ENCODE data around the gene RRM1. TPM values are rescaled to one million over a fixed set of nuclear protein-coding genes. Genes with fewer than 3 reads are reported as not detected.

Gene RRM1
- total and polyA plus RNA-seq, 9 of the 15 experiments (the other 6 are each of a cell fraction or from before 2014, with no cell fraction given): 113 to 270 (median 163) TPM

DNA sequence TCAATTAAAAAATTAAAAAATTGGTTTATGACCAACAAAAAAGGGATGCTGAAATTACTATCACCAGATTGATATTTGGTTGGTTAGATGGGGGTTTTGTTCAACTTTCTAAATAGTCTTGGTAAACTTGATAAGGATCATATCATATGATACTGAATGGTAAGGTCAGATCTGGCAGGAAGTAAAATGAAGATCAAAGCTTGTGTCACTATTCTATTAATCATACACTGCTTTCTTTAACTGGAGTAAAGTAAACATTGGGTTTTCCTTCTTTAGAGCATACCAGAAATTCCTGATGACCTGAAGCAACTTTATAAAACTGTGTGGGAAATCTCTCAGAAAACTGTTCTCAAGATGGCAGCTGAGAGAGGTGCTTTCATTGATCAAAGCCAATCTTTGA is 40.2 kb downstream of the RRM1 start:
- no TSS peak for BruUV-seq (replicated peaks)
- FAIRE-seq (no peak), DNase-seq (ENCODE audit: extremely low read depth in 1 of 4, low spot score in 3 of 4) (no peak), ATAC-seq (no peak)
- H4K20me1 ChIP-seq (replicated peaks; ENCODE audit: control insufficient read depth, insufficient read depth, low read length): no peaks in the 10 kb centered on the region
- ChIA-PET CTCF (ENCODE audit: low intra/inter-chr PET ratio) (no interaction called here), POLR2A (interaction anchor here (1.5 to 1.6 kb wide), 2 partner anchors 11 to 37 kb away, joined by 3 read pairs; no protein-coding TSS in a partner anchor)
- H3K9ac ChIP-seq (ENCODE audit: insufficient read depth in 1 of 2, low read depth in 2 of 2, low read length in 2 of 2): no peak overlapping the region
- no peaks in the 10 kb centered on the region for H3K79me2 ChIP-seq (ENCODE audit: control insufficient read depth, insufficient read depth, low read length)
- H3K9me3 ChIP-seq (replicated peaks; ENCODE audit: control insufficient read depth, insufficient read depth, low read depth, low read length): peaks cover 13% of the 10 kb centered on the region; the same call in 1 of the 2 replicates
- H3K4me2 ChIP-seq (ENCODE audit: insufficient read depth, low read length): no peak overlapping the region
- no peak overlapping the region for H3K27ac ChIP-seq (ENCODE audit: extremely low read depth, low read depth, low read length)
- peaks cover 78% of the 10 kb centered on the region for H3K36me3 ChIP-seq (ENCODE audit: control insufficient read depth, insufficient read depth, low read length)
- no peaks in the 10 kb centered on the region for H3K27me3 ChIP-seq (ENCODE audit: control insufficient read depth in 2 of 2, insufficient read depth in 2 of 2, low read length in 2 of 2)
- H3K4me3 ChIP-seq: no peak overlapping the region
- H2AFZ ChIP-seq (ENCODE audit: low read depth, low read length): no peak overlapping the region
- in situ Hi-C loops (cut with MboI) (no loop called here), intact Hi-C loops (cut with micrococcal nuclease) (no loop called here)
- no peaks in the 10 kb centered on the region for H3K9me1 ChIP-seq (ENCODE audit: control insufficient read depth, insufficient read depth, low read length)
- no peaks in the 10 kb centered on the region for H3K4me1 ChIP-seq (replicated peaks in 1 of 2; ENCODE audit: control insufficient read depth in 2 of 2, insufficient read depth in 2 of 2, low read length in 2 of 2)
- no peak for TF ChIP-seq TAF15 (IDR thresholded peaks at IDR 0.05; ENCODE audit: low read depth, low read length)
- no peak for TF ChIP-seq CEBPG (CRISPR knock-in tag; IDR thresholded peaks at IDR 0.05)
- no peak for TF ChIP-seq CEBPG (tag; conservative IDR thresholded peaks at IDR 0.05 in 1 of 2, IDR thresholded peaks at IDR 0.05 in 1 of 2)
- no peak for TF ChIP-seq GABPB1 (CRISPR knock-in tag; IDR thresholded peaks at IDR 0.05)
- no peak for TF ChIP-seq FOXK1 (CRISPR knock-in tag; IDR thresholded peaks at IDR 0.05; ENCODE audit: borderline replicate concordance)
- no peak for TF ChIP-seq RBM34 (IDR thresholded peaks at IDR 0.05; ENCODE audit: borderline replicate concordance, insufficient read depth, low read length)
- no peak for TF ChIP-seq TAL1 (IDR thresholded peaks at IDR 0.05)
- TF ChIP-seq, protein P1, sequence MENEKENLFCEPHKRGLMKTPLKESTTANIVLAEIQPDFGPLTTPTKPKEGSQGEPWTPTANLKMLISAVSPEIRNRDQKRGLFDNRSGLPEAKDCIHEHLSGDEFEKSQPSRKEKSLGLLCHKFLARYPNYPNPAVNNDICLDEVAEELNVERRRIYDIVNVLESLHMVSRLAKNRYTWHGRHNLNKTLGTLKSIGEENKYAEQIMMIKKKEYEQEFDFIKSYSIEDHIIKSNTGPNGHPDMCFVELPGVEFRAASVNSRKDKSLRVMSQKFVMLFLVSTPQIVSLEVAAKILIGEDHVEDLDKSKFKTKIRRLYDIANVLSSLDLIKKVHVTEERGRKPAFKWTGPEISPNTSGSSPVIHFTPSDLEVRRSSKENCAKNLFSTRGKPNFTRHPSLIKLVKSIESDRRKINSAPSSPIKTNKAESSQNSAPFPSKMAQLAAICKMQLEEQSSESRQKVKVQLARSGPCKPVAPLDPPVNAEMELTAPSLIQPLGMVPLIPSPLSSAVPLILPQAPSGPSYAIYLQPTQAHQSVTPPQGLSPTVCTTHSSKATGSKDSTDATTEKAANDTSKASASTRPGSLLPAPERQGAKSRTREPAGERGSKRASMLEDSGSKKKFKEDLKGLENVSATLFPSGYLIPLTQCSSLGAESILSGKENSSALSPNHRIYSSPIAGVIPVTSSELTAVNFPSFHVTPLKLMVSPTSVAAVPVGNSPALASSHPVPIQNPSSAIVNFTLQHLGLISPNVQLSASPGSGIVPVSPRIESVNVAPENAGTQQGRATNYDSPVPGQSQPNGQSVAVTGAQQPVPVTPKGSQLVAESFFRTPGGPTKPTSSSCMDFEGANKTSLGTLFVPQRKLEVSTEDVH (IDR thresholded peaks at IDR 0.05; ENCODE audit: low read depth, partially characterized antibody): no peak
- TF ChIP-seq, protein P2, sequence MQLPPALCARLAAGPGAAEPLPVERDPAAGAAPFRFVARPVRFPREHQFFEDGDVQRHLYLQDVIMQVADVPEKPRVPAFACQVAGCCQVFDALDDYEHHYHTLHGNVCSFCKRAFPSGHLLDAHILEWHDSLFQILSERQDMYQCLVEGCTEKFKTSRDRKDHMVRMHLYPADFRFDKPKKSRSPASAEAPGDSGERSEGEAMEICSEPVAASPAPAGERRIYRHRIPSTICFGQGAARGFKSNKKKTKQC (CRISPR knock-in tag; IDR thresholded peaks at IDR 0.05): no peak
- no peak for TF ChIP-seq SRSF7 (optimal IDR thresholded peaks at IDR 0.05; ENCODE audit: low read depth, low read length)
- TF ChIP-seq, protein P3, sequence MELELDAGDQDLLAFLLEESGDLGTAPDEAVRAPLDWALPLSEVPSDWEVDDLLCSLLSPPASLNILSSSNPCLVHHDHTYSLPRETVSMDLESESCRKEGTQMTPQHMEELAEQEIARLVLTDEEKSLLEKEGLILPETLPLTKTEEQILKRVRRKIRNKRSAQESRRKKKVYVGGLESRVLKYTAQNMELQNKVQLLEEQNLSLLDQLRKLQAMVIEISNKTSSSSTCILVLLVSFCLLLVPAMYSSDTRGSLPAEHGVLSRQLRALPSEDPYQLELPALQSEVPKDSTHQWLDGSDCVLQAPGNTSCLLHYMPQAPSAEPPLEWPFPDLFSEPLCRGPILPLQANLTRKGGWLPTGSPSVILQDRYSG (tag; conservative IDR thresholded peaks at IDR 0.05; ENCODE audit: low read depth): no peak
- no peak for TF ChIP-seq C11orf30 (IDR thresholded peaks at IDR 0.05; ENCODE audit: low read depth)
- no peak for TF ChIP-seq BRCA1 (IDR thresholded peaks at IDR 0.05)
- no peak for TF ChIP-seq BRCA1 (CRISPR knock-in tag; IDR thresholded peaks at IDR 0.05)
- no peak for TF ChIP-seq STAT6 (CRISPR knock-in tag; IDR thresholded peaks at IDR 0.05)
- no peak for TF ChIP-seq SMAD4 (CRISPR knock-in tag; conservative IDR thresholded peaks at IDR 0.05)
